SKM-1 treated with dmso at 0.1 percent for 144 hours (cell line): ENCODE data around the gene GDE1.

ENCODE experiments used
- DNase-seq: peaks from one replicate; lab custom pipeline; 2025; ENCODE audit not compliant: unreplicated experiment; lab: John Stamatoyannopoulos, UW

GDE1 gene

DNA sequence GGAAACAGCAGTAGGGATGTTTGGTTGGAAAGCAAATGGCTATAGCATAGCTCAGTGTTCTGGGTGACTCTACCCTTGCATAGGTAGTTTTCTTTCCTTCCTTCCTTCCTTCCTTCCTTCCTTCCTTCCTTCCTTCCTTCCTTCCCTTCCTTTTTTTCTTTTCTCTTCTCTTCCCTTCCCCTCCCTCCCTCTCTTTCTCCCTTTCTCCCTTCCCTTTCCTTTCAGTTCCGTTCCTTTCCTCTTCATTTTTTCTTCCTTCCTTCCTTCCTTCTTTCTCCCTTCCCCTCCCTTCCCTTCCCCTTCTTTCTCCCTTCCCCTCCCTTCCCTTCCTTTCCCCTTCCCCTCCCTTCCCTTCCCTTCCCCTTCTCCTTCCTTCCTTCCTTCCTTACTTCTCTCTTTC, 31.3 kb downstream of the GDE1 start:
- DNase-seq, result no peak

DNA sequence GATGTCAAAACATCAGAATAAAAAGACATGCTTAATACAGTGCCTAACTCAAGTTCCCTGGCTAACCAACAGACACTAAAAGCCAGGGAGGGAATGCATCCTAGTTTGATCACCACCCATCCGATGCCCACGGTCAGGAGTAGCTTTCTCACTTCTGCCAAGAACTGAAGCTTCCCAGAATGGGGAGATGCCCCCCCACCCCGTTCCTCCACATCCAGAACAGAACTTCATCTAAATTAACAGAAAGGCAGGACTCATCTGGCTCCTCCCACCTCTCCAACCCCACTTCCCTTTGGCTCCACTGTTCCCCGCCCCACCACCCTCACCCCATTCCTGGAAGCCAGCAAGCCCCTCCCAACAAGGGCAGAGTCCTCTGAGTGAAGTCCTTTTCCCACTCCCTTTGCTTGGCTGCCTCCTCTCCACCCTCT, 33.7 kb downstream of the GDE1 start:
- DNase-seq, result no peak

DNA sequence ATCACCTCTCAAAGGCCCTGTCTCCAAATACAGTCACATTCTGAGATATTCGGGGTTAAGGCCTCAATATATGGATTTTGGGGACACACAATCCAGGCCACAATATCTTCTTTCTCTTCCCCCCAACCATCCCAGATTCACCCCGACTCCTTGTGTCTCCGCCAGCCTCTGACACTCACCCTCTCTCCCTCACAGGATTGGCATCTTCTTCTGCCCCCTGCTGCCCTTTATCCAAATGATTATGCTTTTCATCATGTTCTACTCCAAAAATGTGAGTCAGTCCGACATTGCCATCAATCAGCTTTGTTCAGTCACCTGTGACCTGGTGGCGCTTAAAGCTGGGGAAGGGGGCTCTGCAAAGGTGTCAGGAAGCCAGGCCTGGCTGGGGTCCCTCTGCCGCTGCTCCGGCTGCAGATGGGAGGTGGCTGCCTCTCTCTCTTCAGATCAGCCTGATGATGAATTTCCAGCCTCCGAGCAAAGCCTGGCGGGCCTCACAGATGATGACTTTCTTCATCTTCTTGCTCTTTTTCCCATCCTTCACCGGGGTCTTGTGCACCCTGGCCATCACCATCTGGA, 35.1 kb downstream of the GDE1 start:
- no peak for DNase-seq

DNA sequence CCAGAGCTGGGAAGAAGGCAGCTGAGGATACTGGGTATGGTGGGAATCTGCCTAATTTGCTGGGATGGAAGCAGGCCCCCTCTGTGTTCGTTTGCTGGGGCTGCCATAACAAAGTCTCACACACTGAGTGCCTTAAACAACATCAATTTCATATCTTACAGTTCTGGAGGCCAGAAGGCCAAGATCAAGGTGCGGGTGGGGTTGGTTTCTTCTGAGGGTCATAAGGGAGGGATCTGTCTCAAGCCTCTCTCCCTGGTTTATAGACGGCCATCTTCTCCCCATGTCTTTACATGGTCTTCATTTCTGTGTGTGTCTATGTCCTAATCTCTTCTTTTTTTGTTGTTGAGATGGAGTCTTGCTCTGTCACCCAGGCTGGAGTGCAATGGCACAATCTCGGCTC, 35.8 kb downstream of the GDE1 start:
- DNase-seq, result no peak

DNA sequence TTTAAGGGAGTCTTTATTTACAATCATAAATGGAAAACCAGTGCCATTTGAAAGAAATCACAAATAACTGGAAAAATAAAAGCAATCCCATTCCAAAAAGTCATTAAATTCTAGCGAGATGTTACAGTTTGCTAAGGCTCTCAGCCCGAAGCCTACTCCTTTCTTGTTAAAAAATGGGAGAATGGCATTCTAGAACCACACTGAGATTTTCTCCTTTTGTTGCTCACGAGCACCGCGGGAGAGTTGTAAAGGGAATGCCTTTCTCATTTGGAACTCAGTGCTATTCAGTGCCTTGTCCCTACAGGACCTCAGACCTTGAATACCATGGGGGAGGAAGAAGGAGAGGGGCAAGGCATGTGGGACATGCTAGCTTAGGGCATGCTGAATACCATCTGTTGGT, 36.3 kb downstream of the GDE1 start:
- DNase-seq, result no peak

DNA sequence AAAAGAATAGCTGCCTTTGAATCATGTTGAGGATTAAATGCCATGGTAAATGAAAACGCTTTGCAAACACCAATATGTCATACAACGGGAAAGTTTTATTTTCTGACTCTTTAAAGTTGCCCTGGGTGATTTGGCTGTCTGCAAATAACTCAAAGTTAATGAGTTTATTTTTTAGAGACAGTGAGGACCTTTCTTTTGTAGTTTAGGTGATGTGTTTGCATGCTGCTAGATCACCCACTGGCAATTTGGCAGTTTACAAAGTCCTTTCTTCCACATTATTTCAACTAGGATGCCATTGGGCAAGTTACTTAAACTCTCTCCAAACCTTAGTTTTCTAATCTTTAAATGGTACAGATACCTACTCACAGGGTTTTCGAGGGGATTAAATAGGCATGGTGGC, 37.8 kb downstream of the GDE1 start:
- no peak for DNase-seq

DNA sequence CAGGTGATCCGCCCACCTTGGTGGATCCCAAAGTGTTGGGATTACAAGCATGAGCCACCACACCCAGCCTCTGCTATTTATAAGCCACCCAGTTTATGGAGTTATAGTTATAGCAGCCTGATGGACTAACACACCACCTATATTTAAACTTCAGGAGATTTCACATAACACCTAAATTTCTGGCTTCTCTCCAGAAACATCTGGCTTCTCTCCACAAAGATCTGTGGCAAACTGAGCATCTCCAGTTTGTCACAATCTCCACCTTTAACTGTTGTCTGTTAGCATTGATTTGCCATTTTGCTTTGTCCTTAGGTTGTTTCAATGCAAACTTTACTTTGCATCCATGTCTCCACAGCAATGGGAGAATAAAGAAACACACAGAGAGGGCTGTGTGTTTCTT, 39.6 kb downstream of the GDE1 start:
- DNase-seq, result no peak

DNA sequence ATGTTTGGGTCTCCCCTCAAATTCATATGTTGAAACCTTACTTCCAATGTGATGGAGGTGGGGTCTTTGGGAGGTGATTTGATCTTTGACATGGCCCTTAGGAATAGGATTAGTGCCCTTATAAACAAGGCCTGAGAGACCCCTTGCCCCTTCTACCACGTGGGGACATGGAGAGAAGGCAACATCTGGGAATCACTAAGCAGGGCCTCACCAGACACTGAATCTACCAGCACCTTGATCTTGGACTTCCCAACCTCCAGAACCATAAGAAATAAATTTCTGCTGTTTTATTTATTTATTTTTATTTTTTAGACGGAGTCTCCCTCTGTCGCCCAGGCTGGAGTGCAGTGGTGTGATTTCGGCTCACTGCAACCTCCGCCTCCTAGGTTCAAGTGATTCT, 40.1 kb downstream of the GDE1 start:
- no peak for DNase-seq

DNA sequence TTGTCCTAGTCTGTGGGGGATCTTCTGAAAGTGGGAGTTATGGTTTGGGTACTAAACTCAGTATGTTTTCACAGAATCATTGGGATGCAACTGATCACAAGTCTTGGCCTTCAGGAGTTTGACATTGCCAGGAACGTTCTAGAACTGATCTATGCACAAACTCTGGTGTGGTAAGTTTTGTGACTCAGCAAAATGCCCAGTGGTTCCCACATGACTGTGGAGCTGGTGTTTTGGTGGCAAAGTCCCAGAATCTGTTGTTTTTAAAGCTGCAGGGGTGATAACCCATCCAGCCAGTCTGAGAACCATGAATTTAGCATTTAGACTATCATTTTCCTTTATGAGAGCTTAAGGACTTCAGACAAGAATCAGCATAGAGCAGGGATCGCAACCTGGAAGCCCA, 40.6 kb downstream of the GDE1 start:
- DNase-seq, result no peak

DNA sequence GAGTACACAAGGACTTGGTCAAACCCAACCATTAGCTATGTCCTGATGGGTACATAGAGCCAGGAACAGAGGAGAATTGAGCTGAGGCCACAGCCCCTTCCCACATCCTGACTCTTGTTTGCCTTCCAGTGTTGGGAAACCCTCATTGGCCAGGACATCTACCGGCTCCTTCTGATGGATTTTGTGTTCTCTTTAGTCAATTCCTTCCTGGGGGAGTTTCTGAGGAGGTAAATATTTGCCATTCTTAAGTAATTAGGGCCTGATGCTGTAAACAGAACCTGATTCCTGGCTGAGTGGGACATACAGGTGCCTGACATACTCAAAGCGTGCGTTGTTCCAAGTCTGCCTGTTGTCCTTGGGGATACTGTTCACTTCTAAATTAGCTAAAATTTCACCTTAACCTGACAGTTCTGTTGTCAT, 42.6 kb downstream of the GDE1 start:
- no peak for DNase-seq

DNA sequence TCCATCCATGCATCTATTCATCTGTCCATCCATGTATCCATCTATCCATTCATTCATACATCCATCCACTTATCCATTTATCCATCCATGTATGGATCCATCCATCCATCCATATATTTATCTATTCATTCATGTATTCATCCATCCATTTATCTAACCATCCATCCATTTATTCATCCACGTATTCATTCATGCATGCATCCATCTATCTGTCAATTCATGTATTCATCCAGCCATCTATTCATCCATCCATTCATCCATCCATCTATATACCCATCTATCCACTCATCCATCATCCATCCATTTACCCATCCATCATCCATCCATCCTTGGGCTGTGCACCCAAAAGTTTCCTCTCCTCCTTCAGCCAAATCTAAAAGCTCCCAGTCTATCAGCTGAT, 43.4 kb downstream of the GDE1 start:
- DNase-seq, result no peak

DNA sequence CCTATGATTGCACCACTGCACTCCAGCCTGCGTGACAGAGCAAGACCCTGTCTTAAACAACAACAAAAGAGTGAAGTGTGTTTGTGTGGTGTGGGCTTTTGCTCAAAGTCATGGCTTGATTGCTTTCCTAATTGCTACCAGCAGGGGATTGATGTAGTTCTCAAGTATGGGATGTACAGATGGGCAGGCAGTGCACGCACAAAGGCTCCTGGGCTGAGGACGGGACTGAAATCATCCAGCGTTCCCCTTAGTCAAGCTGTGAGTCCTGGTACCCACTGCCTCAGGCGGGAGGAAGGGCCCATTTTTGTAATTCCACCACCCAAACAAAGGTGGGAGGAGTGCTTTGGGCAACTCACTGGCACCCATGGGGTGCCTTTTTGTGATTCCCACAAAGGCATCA, 47.3 kb downstream of the GDE1 start:
- DNase-seq, result no peak

DNA sequence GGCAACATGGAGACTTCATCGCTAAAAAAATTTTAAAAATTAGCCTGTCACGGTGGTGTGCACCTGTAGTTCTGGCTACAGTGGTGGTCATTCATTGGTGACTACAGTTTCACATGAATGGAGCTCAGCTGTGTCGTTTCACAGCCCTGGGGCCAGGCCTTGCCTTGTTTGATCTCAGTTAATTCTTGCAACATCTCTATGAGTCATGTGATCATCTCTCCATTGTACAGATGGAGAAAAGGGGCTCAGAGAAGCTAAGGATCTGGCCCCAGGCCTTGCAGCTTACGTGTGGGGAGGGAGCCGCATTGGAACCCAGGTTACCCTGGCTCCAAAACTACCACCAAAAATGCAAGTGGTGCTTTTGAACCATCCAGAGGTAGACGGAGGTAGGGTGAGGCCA, 49.4 kb downstream of the GDE1 start:
- DNase-seq, result no peak

DNA sequence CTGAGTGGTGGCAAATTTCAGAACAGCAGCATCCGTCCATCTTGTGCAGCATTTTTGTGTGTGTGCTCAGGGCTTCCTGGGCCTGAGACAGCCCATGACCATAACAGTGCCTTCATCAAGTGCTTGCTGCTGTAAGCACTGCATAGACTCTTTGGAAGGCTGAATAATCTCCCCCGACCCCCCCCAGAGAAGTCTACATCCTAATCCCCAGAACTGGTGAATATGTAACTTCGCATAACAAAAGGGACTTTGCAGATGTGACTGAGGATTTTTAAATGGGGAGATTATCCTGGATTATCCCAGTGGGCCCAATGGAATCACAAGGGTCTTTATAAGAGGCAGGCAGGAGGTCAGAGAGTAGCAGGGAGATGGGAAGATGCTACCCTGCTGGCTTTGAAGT, 53.6 kb downstream of the GDE1 start:
- DNase-seq, result no peak

DNA sequence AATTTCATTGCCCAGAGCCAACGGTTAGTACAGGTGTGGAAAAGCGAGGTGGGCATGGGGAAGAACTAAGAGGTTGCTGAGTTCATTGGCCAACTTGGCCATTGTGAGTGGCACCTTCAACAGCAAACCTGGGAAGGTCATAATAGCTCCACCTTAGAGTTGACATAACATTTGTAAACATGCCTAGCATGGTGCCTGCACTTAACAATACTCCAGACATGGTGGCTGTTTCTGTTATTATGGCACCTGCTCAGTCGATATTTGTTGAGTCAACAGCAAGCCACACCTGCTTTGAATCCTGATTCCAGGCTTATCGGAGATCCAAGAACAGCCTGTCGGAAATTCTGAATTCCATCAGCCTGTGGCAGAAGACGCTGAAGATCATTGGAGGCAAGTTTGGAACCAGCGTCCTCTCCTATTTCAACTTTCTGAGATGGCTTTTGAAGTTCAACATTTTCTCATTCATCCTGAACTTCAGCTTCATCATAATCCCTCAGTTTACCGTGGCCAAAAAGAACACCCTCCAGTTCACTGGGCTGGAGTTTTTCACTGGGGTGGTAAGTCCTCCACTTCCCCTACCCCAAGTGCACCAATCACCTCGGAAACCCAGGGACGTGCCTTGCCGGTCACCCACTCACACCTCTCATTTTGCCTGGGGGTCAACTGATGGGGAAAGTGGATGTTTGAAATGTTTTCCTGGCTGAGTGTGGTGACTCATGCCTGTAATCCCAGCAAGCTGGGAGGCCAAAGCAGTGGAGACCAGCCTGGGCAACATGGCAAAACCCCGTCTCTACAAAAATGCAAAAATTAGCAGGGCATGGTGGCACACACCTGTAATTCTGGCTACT, 58.2 kb downstream of the GDE1 start:
- DNase-seq, result no peak

DNA sequence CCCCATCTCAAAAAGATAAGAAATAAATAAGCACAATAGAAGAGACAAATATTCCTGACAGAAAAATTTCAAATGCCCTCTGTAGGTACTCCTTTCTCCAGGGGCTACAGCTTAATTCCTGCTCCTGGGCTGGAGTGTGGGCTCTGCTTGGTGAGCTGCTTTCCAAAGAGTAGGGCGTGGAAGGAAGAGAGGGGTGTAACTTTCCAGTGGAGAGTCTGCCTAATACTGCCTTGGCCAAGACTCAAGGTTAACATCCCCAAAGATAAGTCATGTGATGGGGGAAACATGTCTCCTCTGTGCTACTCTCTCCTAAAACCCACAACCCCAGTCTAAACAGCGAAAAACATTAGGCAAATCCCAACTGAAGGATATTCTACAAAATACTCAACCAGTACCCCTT, 61.5 kb downstream of the GDE1 start:
- no peak for DNase-seq

DNA sequence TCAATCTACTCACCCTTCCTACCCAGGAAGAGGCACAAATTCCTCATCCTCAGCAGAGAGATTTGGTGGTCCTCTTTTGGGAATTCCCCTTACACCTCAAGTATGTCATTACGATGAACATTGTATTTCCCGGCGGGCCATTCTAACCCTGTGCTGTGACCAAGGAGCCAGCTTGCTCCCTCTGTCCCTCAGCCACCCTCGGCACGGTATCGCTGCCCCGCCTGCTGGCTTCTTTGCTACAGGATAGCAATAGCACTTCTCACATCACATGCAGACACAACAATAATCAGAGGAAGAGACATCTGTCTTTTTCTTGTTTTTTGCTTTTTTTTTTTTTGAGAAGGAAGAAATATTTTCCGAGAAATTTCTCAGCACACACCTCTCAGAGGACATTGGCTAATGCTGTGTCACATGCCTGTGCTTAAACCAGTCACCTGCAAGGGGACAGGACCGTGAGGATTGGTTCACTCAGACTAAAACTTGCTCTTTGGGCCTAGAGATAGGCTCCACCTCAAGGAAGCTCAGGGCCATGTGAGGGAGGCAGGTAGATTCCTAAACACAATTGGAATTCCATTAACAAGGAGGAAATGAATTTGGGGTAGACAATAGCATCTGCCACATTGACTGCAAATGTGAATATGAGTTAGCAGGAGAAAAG, 63.0 kb downstream of the GDE1 start:
- no peak for DNase-seq
